ENCODE data around the gene MAP7D1. TPM values are rescaled to one million over a fixed set of nuclear protein-coding genes. Genes with fewer than 3 reads are reported as not detected.

Gene MAP7D1
- total RNA-seq, 1 donor from 2014 or later = 166 TPM

DNA sequence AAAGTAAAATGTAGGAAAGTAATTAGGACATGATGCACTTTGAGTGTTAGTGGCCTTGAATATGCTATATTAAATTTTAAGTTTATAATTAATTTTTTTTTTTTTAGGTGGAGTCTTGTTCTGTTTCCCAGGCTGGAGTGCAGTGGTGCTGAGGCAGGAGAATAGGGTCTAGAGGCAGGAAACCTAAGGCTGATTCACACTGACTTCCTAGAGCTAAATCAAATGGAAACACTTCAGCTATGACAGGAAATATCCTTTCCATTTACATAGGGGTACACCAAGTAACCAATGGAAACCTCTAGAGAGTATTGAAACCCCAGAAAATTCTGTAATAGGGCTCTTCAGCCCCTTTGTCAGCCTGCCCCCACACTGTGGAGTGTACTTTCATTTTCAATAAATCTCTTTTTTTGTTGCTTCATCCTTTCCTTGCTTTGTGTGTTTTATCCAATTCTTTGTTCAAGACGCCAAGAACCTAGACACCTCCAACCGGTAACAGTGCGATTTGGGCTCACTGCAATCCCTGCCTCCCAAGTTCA, 50.4 kb downstream of the MAP7D1 start:
- TF ChIP-seq, protein P1, sequence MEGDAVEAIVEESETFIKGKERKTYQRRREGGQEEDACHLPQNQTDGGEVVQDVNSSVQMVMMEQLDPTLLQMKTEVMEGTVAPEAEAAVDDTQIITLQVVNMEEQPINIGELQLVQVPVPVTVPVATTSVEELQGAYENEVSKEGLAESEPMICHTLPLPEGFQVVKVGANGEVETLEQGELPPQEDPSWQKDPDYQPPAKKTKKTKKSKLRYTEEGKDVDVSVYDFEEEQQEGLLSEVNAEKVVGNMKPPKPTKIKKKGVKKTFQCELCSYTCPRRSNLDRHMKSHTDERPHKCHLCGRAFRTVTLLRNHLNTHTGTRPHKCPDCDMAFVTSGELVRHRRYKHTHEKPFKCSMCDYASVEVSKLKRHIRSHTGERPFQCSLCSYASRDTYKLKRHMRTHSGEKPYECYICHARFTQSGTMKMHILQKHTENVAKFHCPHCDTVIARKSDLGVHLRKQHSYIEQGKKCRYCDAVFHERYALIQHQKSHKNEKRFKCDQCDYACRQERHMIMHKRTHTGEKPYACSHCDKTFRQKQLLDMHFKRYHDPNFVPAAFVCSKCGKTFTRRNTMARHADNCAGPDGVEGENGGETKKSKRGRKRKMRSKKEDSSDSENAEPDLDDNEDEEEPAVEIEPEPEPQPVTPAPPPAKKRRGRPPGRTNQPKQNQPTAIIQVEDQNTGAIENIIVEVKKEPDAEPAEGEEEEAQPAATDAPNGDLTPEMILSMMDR (conservative IDR thresholded peaks at IDR 0.05) = no peak
- Mint-ChIP-seq H3K9me3 (no peaks in the 10 kb centered on the region), H3K4me1 (peaks cover 16% of the 10 kb centered on the region), H3K36me3 (ENCODE audit: low read depth) (no peaks in the 10 kb centered on the region), H3K4me3 (no peak overlapping the region), H3K27me3 (ENCODE audit: low read depth) (no peaks in the 10 kb centered on the region), H3K27ac (ENCODE audit: unreplicated experiment) (no peak overlapping the region)
- no peak for DNase-seq (ENCODE audit: low read depth, low spot score)

DNA sequence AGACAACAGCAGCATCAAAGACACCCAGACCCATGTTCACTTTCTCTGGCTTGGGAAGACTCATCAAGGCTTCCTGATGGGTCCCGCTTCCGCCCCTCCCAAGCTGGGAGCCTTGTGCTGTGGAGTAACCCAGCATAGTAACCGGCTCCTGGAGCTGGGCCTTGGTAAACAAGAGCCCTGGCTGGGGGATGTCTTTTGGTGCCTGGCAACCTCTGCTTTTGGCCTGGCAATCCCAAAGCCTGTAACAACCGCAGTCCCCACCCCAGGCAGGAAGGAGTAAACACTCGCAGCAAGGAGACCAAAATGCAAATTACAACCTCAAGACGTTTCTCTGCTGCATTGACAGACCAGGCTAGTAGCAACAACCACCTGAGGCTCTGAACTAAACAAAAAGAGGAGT, 51.4 kb downstream of the MAP7D1 start:
- DNase-seq (ENCODE audit: low read depth, low spot score) = no peak
- Mint-ChIP-seq H3K27me3 (ENCODE audit: low read depth) (no peaks in the 10 kb centered on the region), H3K27ac (ENCODE audit: unreplicated experiment) (no peak overlapping the region), H3K9me3 (no peaks in the 10 kb centered on the region), H3K4me1 (peaks cover 16% of the 10 kb centered on the region), H3K4me3 (no peak overlapping the region), H3K36me3 (ENCODE audit: low read depth) (no peaks in the 10 kb centered on the region)
- TF ChIP-seq, protein P1 (conservative IDR thresholded peaks at IDR 0.05) = no peak

DNA sequence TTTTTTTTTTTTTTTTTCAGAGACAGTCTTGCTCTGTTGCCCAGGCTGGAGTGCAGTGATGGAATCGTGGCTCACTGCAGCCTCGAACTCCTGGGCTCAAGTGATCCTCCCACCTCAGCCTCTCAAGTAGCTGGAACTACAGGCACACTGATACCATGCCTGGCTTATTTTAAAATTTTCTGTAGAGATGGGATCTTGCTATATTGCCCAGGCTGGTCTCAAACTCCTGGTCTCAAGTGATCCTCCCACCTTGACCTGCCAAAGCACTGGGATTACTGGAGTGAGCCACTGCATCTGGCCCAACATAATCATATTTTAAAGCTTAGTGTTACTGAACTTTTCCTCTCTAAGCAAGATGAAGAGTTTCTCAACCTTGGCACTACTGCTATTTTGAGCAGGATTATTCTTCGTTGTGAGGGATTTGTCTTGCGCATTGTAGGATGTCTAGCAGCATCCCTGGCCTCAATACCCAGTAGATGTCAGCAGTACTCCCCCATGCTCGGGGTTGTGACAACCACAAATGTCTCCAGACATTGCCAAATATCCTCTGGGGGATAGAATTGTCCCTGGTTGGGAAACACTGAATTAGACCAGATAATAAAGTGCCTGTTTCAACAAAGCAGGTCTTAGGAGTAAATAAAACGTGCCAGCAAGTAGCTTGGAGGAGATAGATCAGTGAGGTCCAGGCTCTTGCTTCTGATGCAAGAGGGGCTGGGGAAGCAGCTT, 53.2 kb downstream of the MAP7D1 start:
- H3K27ac Mint-ChIP-seq (ENCODE audit: unreplicated experiment) = no peak overlapping the region

DNA sequence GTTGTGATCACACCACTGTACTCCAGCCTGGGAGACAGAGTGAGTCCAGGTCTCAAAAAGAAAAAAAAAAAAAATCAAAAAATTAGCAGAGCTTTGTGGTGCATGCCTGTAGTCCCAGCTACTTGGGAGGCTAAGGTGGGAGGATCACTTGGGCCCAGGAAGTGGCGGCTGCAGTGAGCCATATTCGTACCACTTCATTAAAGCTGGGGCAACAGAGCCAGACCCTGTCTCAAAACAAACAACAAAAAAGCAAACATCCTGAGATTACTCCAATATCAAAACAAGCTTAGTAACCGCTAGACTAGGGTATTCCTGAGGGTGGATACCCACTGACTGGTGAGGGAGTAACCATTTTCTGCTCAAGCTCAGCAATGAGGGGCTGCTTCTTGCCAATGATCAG, 55.3 kb downstream of the MAP7D1 start:
- Mint-ChIP-seq H3K36me3 (ENCODE audit: low read depth) (no peaks in the 10 kb centered on the region), H3K27me3 (ENCODE audit: low read depth) (no peaks in the 10 kb centered on the region), H3K9me3 (no peaks in the 10 kb centered on the region), H3K4me1 (no peaks in the 10 kb centered on the region), H3K4me3 (no peak overlapping the region), H3K27ac (ENCODE audit: unreplicated experiment) (no peak overlapping the region)
- no peak for DNase-seq (ENCODE audit: low read depth, low spot score)
- TF ChIP-seq, protein P1 (conservative IDR thresholded peaks at IDR 0.05) = no peak

More for the DNA sequence above, 53.2 kb downstream of the MAP7D1 start:
- no peak for DNase-seq (ENCODE audit: low read depth, low spot score)
- Mint-ChIP-seq H3K4me1 (peaks cover 4% of the 10 kb centered on the region), H3K4me3 (no peak overlapping the region), H3K27me3 (ENCODE audit: low read depth) (no peaks in the 10 kb centered on the region), H3K36me3 (ENCODE audit: low read depth) (no peaks in the 10 kb centered on the region), H3K9me3 (no peaks in the 10 kb centered on the region)
- TF ChIP-seq, protein P1 (conservative IDR thresholded peaks at IDR 0.05) = no peak

DNA sequence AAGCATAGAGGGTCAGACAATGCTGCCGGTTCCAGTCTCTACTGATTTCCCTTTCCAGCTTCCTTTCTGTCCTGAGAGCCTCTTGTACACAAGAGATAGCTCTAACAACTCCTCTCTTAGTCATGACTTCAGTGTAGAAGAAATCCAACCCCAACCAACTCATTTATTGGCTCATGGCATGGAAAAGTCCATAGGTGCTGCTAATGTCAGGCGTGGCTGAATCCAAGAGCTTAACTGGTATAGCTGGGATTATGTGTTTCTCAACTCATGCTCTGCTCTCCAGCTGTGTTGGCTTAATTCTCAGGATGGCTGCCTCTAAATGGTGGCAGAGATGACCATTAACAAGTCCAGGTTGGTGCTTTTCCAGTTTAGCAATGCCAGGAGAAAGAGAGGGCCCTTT, 55.9 kb downstream of the MAP7D1 start:
- DNase-seq (ENCODE audit: low read depth, low spot score) = no peak
- no peak overlapping the region for H3K4me3 Mint-ChIP-seq
- H3K27me3 Mint-ChIP-seq (ENCODE audit: low read depth) = no peaks in the 10 kb centered on the region
- no peaks in the 10 kb centered on the region for H3K4me1 Mint-ChIP-seq
- H3K27ac Mint-ChIP-seq (ENCODE audit: unreplicated experiment) = no peak overlapping the region
- TF ChIP-seq, protein P1 (conservative IDR thresholded peaks at IDR 0.05) = no peak
- no peaks in the 10 kb centered on the region for H3K36me3 Mint-ChIP-seq (ENCODE audit: low read depth)
- H3K9me3 Mint-ChIP-seq = no peaks in the 10 kb centered on the region

All from neural crest cell (in vitro differentiated cells).